GM12872 (cell line): ENCODE results near the gene ADGRB3.

Experiments
- TF ChIP-seq, protein P1 (sequence below): IDR thresholded peaks from 3 replicates; pipeline ENCODE4 v1.5.1; 2011; ENCODE audit warnings: low read depth, mild to moderate bottlenecking, low read length, moderate library complexity; ENCODE audit not compliant: insufficient read depth

ADGRB3 gene

GRCh38 chr6:68634726-68635411 is at the start of gene ADGRB3:
Gene ADGRB3 (plus strand): TSS chr6:68635282. CDS start chr6:68638676, 3,394 bp downstream.
- TF ChIP-seq, protein P1, sequence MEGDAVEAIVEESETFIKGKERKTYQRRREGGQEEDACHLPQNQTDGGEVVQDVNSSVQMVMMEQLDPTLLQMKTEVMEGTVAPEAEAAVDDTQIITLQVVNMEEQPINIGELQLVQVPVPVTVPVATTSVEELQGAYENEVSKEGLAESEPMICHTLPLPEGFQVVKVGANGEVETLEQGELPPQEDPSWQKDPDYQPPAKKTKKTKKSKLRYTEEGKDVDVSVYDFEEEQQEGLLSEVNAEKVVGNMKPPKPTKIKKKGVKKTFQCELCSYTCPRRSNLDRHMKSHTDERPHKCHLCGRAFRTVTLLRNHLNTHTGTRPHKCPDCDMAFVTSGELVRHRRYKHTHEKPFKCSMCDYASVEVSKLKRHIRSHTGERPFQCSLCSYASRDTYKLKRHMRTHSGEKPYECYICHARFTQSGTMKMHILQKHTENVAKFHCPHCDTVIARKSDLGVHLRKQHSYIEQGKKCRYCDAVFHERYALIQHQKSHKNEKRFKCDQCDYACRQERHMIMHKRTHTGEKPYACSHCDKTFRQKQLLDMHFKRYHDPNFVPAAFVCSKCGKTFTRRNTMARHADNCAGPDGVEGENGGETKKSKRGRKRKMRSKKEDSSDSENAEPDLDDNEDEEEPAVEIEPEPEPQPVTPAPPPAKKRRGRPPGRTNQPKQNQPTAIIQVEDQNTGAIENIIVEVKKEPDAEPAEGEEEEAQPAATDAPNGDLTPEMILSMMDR = no peak

DNA sequence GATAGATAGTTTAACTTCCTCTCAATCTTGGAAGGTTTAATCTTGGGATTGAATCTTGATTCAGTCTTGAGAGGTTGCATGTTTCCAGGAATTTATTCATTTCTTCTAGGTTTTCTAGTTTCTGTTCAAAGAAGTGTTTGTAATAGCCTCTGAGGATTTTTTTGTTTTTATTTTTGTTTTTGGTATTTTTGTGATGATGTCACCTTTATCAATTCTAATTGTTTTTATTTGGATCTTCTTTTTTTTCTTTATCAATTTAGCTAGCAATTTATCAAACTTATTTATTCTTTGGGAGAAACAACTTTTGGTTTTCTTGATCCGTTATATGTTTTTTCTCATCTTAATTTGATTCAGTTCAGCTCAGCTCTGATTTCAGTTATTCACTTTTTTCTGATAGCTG is 41.5 kb upstream of the ADGRB3 start:
- TF ChIP-seq, protein P1 = no peak

DNA sequence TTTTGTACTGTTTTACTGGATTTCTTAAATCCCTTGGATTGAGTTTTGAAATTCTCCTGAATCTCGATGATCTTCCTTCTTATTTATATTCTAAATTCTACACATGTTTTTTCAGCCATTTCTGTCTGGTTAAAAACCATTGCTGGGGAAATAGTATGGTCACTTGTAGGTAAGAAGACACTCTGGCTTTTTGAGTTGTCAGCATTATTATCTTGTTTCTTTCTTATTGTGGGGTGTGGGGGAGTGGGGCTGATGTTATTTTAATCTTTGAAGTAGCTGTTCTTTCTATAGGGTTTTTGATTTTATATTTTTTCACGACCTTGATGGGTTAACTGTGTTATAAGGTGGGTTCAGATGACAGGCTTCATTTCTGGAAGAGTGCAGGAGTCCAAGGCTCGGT is 37.4 kb upstream of the ADGRB3 start:
- TF ChIP-seq, protein P1 = no peak

DNA sequence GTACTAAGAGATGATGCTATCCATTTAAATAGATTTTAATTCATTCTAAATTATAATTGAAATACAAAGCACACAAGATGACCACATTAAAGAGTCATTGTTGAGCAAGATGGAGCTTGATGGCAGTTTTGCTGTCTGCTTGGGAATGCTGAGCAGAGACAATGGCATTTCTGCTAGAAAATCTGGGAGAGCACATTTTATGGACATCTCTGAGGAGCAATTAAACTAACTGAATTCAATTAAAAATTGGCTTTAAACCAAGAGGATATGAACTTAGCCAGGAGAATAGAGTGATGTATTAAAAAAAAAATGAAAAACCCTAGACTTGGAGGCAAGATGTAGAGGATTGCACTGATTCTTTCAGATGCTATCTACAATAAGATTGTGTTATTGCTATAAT is 19.1 kb upstream of the ADGRB3 start:
- TF ChIP-seq, protein P1 = no peak

GRCh38 chr6:68625998-68626397 is 9.1 kb upstream of the ADGRB3 start:
- TF ChIP-seq, protein P1 = no peak

DNA sequence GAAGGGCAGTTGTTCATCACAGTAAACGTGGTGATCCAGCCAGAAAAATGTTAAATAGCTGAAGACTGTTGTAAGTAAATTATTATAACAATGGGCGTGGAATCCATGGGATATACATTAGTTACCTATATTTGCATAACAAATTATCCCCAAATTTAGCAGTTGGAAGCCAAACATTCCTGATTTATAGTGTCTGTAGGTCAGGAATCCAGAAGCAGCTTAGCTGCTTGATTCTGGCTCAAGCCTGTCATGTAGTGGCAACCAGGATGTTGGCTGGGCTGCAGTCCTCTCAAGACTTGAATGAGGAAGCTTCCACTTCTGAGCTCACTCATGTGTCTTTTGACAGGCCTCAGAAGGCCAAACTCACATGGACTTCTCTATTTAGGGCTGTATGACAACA is 6.9 kb upstream of the ADGRB3 start:
- TF ChIP-seq, protein P1 = no peak

DNA sequence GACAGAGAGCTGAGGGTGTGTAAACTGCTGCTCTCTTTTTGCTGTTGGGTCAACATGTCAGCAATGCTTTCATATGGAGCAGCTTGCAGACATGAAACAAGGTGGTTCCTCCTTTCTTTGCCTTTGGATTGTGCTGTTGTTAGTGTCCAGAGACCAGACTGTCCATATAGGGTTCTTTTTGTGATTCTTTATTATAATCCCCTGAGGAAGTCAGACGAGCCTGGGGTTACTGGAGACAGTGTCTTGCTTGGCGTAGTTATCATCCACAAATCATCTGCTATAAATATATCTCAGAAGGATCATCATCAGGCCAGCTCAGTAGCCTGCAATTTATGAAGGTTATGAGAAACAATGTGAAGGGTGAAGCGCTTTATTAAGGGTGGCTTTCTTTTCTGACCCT is 2.3 kb upstream of the ADGRB3 start:
- TF ChIP-seq, protein P1 = no peak
